Lower lobe of right lung (tissue), 2 donors: ENCODE measurements around the gene C1QL3. TPM values are rescaled to one million over a fixed set of nuclear protein-coding genes. Genes with fewer than 3 reads are reported as not detected.
A peak's percentile ranks its signal among the peaks of the same experiment; 100 is the strongest.

Source experiments
- ATAC-seq, 2 donors: fragments of 200-7000 bp; cut with Tn5 transposase; one replicate each; pipeline ENCODE4 v1.9.1; 2020 to 2022; ENCODE audit warnings: mild to moderate bottlenecking in 2 of 2, moderate library complexity in 2 of 2
- DNase-seq: peaks from one replicate; pipeline ENCODE4 v3.0.0-alpha.2; 2020
- H3K27ac ChIP-seq: fragments of 200-600 bp; one replicate; pipeline ENCODE4 v1.8.0; 2022
- H3K27me3 ChIP-seq: fragments of 200-600 bp; one replicate; pipeline ENCODE4 v1.8.0; 2022; ENCODE audit warnings: low read depth
- H3K36me3 ChIP-seq: fragments of 200-600 bp; one replicate; pipeline ENCODE4 v1.8.0; 2022; ENCODE audit warnings: mild to moderate bottlenecking
- H3K4me1 ChIP-seq: fragments of 200-600 bp; one replicate; pipeline ENCODE4 v1.8.0; 2022
- H3K4me3 ChIP-seq: fragments of 200-600 bp; one replicate; pipeline ENCODE4 v1.8.0; 2022; ENCODE audit warnings: mild to moderate bottlenecking
- H3K9me3 ChIP-seq: fragments of 200-600 bp; one replicate; pipeline ENCODE4 v1.8.0; 2022
- intact Hi-C: fragments of 100-400 bp; cut with DNase I; formaldehyde crosslinking; loops from one replicate; pipeline ENCODE4 v1.11.0; 2022
- total RNA-seq: library from RNA; stranded (reverse); fragmentation: NEBNext Ultra II Directional; extraction: Animal tissue kit (Norgen Biotek cat#: 25700); gene quantifications from one replicate; pipeline ENCODE4 v1.2.1, GENCODE V29; 2021
- TF ChIP-seq, protein P1 (sequence below): fragments of 200-600 bp; IDR thresholded peaks from one replicate; pipeline ENCODE4 v1.8.0; 2022; ENCODE audit warnings: antibody characterized with exemption, mild to moderate bottlenecking
- donor health status: DM: no; HTN: yes; CAD: no; lungs with severe emphysema.

Gene C1QL3
- total RNA-seq, 1 donor from 2014 or later: not detected

DNA sequence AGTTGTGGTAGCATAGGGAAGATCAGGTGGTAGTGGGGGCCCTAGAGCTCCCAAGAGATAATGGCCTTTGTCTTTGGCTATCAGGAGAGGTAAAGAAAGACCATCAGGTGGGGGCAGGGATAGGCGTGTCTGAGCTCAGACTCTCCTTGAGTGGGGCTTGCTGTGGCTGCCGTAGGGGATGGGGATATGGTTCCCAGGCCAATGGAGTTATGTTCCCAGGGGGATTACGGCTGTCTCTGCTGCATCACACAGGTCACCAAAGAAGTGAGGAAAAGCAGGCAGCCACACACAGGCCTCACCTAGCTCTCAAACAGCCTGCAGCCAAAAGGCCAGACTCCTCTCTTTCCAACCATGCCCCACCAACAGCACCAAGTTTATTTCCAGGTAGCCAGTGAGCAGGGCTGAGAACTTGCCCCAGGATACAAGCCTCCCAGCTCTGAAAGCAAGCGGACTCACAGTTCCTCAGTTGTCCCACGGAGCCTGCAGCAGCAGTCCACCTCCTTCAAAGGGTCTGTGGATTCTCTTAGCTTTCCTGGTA, 37.6 kb upstream of the C1QL3 start:
- Histone ChIP-seq H3K36me3 (no peaks in the 10 kb centered on the region), H3K4me1 (no peaks in the 10 kb centered on the region), H3K27ac (no peak overlapping the region), H3K4me3 (no peak overlapping the region), H3K27me3 (no peaks in the 10 kb centered on the region), H3K9me3 (no peaks in the 10 kb centered on the region)
- TF ChIP-seq, protein P1, sequence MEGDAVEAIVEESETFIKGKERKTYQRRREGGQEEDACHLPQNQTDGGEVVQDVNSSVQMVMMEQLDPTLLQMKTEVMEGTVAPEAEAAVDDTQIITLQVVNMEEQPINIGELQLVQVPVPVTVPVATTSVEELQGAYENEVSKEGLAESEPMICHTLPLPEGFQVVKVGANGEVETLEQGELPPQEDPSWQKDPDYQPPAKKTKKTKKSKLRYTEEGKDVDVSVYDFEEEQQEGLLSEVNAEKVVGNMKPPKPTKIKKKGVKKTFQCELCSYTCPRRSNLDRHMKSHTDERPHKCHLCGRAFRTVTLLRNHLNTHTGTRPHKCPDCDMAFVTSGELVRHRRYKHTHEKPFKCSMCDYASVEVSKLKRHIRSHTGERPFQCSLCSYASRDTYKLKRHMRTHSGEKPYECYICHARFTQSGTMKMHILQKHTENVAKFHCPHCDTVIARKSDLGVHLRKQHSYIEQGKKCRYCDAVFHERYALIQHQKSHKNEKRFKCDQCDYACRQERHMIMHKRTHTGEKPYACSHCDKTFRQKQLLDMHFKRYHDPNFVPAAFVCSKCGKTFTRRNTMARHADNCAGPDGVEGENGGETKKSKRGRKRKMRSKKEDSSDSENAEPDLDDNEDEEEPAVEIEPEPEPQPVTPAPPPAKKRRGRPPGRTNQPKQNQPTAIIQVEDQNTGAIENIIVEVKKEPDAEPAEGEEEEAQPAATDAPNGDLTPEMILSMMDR: no peak
- no peak for DNase-seq
- intact Hi-C loops: no loop called here
- ATAC-seq: no peak

DNA sequence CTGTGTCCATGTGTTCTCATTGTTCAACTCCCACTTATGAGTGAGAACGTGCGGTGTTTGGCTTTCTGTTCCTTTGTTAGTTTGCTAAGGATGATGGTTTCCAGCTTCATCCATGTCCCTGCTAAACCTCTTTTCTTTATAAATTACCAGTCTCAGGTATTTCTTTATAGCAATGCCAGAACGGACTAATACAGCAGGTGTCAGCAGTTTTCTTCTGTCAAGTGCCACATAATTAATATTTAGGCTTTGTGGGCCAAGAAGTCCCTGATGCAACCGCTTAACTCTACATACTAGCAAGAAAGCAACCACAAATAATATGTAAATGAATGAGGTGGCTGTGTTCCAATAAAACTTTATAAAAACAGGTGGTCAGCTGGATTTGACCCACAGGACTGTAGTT, 26.3 kb upstream of the C1QL3 start:
- no peaks in the 10 kb centered on the region for H3K36me3 ChIP-seq
- no peak for DNase-seq
- H3K27ac ChIP-seq: no peak overlapping the region
- H3K4me3 ChIP-seq: no peak overlapping the region
- no peaks in the 10 kb centered on the region for H3K27me3 ChIP-seq
- no peaks in the 10 kb centered on the region for H3K4me1 ChIP-seq
- TF ChIP-seq, protein P1: no peak
- intact Hi-C loops: no loop called here
- H3K9me3 ChIP-seq: no peaks in the 10 kb centered on the region
- ATAC-seq: no peak

DNA sequence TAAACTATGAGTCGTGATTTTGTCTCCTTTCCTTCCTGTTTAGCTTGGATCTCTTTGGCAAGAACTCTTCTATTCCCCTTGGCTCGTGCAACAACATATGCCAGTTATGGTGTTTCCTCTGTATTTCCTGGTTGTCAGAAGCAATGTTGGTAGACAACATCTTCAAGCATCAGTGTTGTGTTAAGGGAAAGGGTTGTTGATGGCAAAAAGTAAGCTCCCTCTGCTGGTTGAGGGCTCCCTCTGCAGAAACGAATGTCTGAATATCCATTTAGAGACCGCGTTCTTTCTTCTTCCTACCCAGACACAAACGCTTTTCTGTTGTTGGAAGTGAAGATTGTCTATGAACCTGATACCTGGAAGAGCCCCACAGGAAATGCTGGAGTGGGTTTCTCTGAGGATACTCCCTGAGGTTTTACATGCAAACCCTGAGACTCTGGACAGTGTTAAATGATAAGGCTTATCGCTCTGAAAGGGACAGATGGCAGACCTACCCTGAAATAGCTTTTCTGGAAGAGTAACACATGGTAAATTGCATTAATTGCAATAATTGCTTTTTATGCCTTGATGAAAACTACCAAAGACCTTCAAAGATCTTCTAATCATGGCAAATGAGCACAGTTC, 23.5 kb upstream of the C1QL3 start:
- ATAC-seq (peak in 1 of 2 donors; percentile 32), DNase-seq (no peak)
- Histone ChIP-seq H3K36me3 (no peaks in the 10 kb centered on the region), H3K9me3 (no peaks in the 10 kb centered on the region), H3K27me3 (peaks cover 8% of the 10 kb centered on the region), H3K27ac (no peak overlapping the region), H3K4me3 (no peak overlapping the region), H3K4me1 (no peaks in the 10 kb centered on the region)
- intact Hi-C loops: no loop called here
- TF ChIP-seq, protein P1: peak; percentile 47

DNA sequence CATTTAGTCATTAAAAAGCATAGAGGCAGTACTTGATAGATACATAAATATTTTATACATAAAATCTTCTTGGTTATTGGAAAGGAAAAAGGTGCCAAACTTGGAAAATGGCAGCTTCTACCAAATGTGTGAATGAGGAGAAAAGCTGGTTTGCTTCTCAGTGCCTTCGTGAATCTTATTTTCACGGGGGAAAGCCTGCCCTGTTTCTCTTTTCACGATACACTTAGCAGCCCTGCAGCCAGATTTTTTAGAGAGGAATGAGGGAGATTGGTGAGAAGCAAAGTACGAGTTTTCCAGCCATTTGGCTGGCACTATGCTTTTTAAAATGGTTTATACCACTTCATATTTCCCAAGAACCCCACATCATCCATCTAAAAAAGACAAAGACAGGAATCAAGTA, 22.9 kb upstream of the C1QL3 start:
- Histone ChIP-seq H3K27me3 (peaks cover 8% of the 10 kb centered on the region), H3K27ac (no peak overlapping the region), H3K9me3 (no peaks in the 10 kb centered on the region), H3K36me3 (no peaks in the 10 kb centered on the region), H3K4me3 (no peak overlapping the region), H3K4me1 (no peaks in the 10 kb centered on the region)
- DNase-seq (no peak), ATAC-seq (no peak)
- TF ChIP-seq, protein P1: no peak
- intact Hi-C loops: no loop called here

DNA sequence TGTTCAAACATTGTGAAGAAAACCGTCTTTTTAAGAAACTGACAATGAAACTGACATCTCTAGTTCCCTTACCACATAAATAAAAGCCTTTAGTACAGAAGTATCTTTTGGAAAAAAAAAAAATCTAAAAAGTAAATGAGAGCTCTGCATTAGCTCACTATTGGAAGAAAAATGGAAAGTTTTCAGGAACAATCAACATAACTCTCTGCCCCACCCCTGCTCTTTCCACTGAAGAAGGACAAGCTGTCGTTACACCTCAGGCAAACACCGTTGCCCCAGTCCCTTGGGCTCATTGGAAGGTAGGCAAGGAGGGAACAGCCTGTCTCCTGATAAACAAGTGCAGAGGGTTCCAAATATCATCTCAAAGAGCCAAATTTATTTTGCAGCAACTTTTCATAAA, 22.4 kb upstream of the C1QL3 start:
- peaks cover 8% of the 10 kb centered on the region for H3K27me3 ChIP-seq
- H3K4me1 ChIP-seq: no peaks in the 10 kb centered on the region
- no peaks in the 10 kb centered on the region for H3K36me3 ChIP-seq
- no peak overlapping the region for H3K27ac ChIP-seq
- no peaks in the 10 kb centered on the region for H3K9me3 ChIP-seq
- H3K4me3 ChIP-seq: no peak overlapping the region
- no peak for DNase-seq
- TF ChIP-seq, protein P1: no peak
- intact Hi-C loops: no loop called here
- no peak for ATAC-seq
